ENCODE data around the gene PSTPIP2. TPM values are rescaled to one million over a fixed set of nuclear protein-coding genes. Genes with fewer than 3 reads are reported as not detected.

PSTPIP2 gene
- total and polyA plus RNA-seq, 2 of the 8 experiments (the other 6 are each of a cell fraction or from before 2014, with no cell fraction given): 1.8 to 2.4 TPM

- H4K20me1 ChIP-seq (replicated peaks in 1 of 2; ENCODE audit: control insufficient read depth in 1 of 2, insufficient read depth in 2 of 2, low read length in 2 of 2): no peaks in the 10 kb centered on the region
- H3K56ac ChIP-seq (replicated peaks; ENCODE audit: insufficient read length, low read depth, low read length): no peak overlapping the region
- H3K4me1 ChIP-seq (replicated peaks in 1 of 4; ENCODE audit: control insufficient read depth in 3 of 4, insufficient read depth in 4 of 4, low read length in 3 of 4): peaks cover 0 to 8% (median 3%) of the 10 kb centered on the region in 4 experiments; a peak in 3 of 7 replicates
- H4K91ac ChIP-seq (replicated peaks; ENCODE audit: insufficient read length, low read length): no peak overlapping the region
- no peak overlapping the region for H2BK15ac ChIP-seq (ENCODE audit: low read length)
- no peak overlapping the region for H3K14ac ChIP-seq (ENCODE audit: insufficient read length)
- H3K4me3 ChIP-seq (ENCODE audit: extremely low read depth in 1 of 4, insufficient read depth in 2 of 4, low read depth in 3 of 4, low read length in 4 of 4): no peak overlapping the region
- H3K27ac ChIP-seq (ENCODE audit: low read depth, low read length): no peak overlapping the region
- no peaks in the 10 kb centered on the region for H3K27me3 ChIP-seq (replicated peaks in 1 of 4; ENCODE audit: control insufficient read depth in 3 of 4, extremely low read depth in 1 of 4, insufficient read depth in 3 of 4, low read length in 3 of 4)
- H2BK20ac ChIP-seq (ENCODE audit: low read length): peak overlapping the region; percentile 2; the same call in 1 of the 2 replicates
- H3K23me2 ChIP-seq (ENCODE audit: low read depth, low read length): no peaks in the 10 kb centered on the region
- H2BK5ac ChIP-seq (ENCODE audit: low read depth, low read length): 0 out of 2 replicates have a peak overlapping the region, but pooled peaks have one; percentile 4
- POLR2A ChIA-PET (ENCODE audit: partially characterized antibody): no interaction called here
- no peak overlapping the region for H4K5ac ChIP-seq (ENCODE audit: insufficient read length, low read depth, low read length)
- H3K9me3 ChIP-seq (ENCODE audit: insufficient read depth in 2 of 2, low read depth in 1 of 2, low read length in 1 of 2): no peaks in the 10 kb centered on the region
- FAIRE-seq (no peak), DNase-seq (ENCODE audit: low read depth in 1 of 2, low spot score in 2 of 2) (peak in 1 of 2 experiments; percentile 49)
- H3K23ac ChIP-seq (ENCODE audit: insufficient read length): no peak overlapping the region
- H3K4me2 ChIP-seq (ENCODE audit: insufficient read depth in 1 of 2, low read depth in 2 of 2, low read length in 2 of 2): no peak overlapping the region
- peak overlapping the region; percentile 60; the same call in 1 of the 2 replicates for H2BK12ac ChIP-seq (ENCODE audit: low read depth, low read length)
- no peaks in the 10 kb centered on the region for H3K79me1 ChIP-seq (ENCODE audit: low read depth, low read length)
- H3K36me3 ChIP-seq (ENCODE audit: control insufficient read depth in 2 of 4, insufficient read depth in 4 of 4, low read length in 3 of 4): no peaks in the 10 kb centered on the region
- H3K4ac ChIP-seq (replicated peaks; ENCODE audit: insufficient read length, low read depth, low read length): no peak overlapping the region
- H2AK5ac ChIP-seq (ENCODE audit: low read depth, low read length): no peak overlapping the region
- H3K79me2 ChIP-seq (ENCODE audit: control insufficient read depth in 1 of 2, insufficient read depth in 2 of 2, low read length in 2 of 2): no peaks in the 10 kb centered on the region
- H4K8ac ChIP-seq (ENCODE audit: extremely low read depth, insufficient read depth, low read length): no peak overlapping the region
- peak overlapping the region; percentile 82; the same call in 1 of the 2 replicates for H2AFZ ChIP-seq (ENCODE audit: low read length)
- no peak overlapping the region for H2BK120ac ChIP-seq (replicated peaks; ENCODE audit: low read depth, low read length)
- H3K18ac ChIP-seq (ENCODE audit: extremely low read depth, low read length): no peak overlapping the region
- CTCF ChIA-PET (ENCODE audit: partially characterized antibody): interaction anchor here (0.6 to 1.1 kb wide), 5 partner anchors 9 to 98 kb away, joined by 3 to 4 read pairs (median 3); no protein-coding TSS in a partner anchor
- H3K9ac ChIP-seq (replicated peaks in 1 of 4; ENCODE audit: extremely low read depth in 1 of 4, low read depth in 3 of 4, low read length in 3 of 4): no peak overlapping the region
- 65% methylated on average over 1 of the region's 1 CpG; no CpG with 5 or more reads in 1 of the 2 experiments for WGBS, 2 experiments (ENCODE audit: extremely low coverage in 1 of 2, insufficient coverage in 1 of 2, insufficient read length in 1 of 2, insufficient replicate concordance in 2 of 2, low coverage in 1 of 2, low lambda C conversion rate in 2 of 2, missing lambda C conversion rate in 1 of 2)
- no peak for TF ChIP-seq GABPA (IDR thresholded peaks at IDR 0.05; ENCODE audit: borderline replicate concordance, insufficient read depth, low read length)
- TF ChIP-seq ATF3 (IDR thresholded peaks at IDR 0.05; ENCODE audit: insufficient read depth, low read depth, low read length): 0 out of 2 replicates have a peak, but pooled peaks have one; percentile 22
- peak; percentile 84; the same call in 1 of the 2 replicates for TF ChIP-seq TCF12 (IDR thresholded peaks at IDR 0.05; ENCODE audit: low read depth, low read length)
- no peak for TF ChIP-seq BCL11A (IDR thresholded peaks at IDR 0.05; ENCODE audit: low read depth in 2 of 2, low read length in 2 of 2)
- TF ChIP-seq RNF2 (IDR thresholded peaks at IDR 0.05; ENCODE audit: borderline replicate concordance, low read depth, low read length, missing control alignments, poor library complexity, severe bottlenecking): no peak
- no peak for TF ChIP-seq KDM1A (IDR thresholded peaks at IDR 0.05; ENCODE audit: borderline replicate concordance, low read length)
- 0 out of 2 replicates have a peak, but pooled peaks have one; percentile 24 for TF ChIP-seq POU5F1 (IDR thresholded peaks at IDR 0.05; ENCODE audit: low read depth, low read length)
- TF ChIP-seq CBX5 (IDR thresholded peaks at IDR 0.05; ENCODE audit: low read depth, low read length): no peak
- TF ChIP-seq KDM4A (IDR thresholded peaks at IDR 0.05; ENCODE audit: low read depth, low read length, severe bottlenecking): no peak
- TF ChIP-seq ATF2 (IDR thresholded peaks at IDR 0.05; ENCODE audit: low read length): no peak
- no peak for TF ChIP-seq TAF1 (IDR thresholded peaks at IDR 0.05; ENCODE audit: low read depth, low read length)
Measured at GRCh38 chr18:45978084-45978483, 94.0 kb downstream of the PSTPIP2 start.
